SHP77 (cell line): ENCODE results near the gene TMTC4.
"Not testable (repeated sequence)": the region's sequence is repeated elsewhere in the genome, so short reads cannot be mapped to it uniquely, and the experiment has no call there.

Source experiments
- DNase-seq, 2 experiments: peaks; one replicate each; lab custom pipeline; 2025; lab: John Stamatoyannopoulos, UW

Gene TMTC4

DNA sequence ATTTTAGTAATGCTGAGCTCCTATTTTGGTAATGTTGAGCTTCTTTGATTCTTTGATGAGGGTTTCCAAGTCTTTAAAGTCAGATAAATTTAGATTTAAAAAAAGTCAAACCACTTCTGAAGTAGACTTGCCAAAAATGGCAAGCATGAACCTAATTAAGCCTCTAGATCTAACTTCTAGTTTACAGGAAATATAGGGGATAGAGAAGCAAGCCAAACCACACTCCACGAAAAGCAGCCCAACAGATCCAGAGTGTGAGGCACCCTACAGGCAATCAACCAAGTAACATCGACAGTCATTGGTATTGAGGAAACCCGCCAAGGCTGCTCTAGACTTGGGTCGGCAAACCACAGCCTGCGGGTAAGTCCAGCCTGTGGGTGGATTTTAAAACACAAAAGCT lies 89.7 kb downstream of the TMTC4 start:
- DNase-seq, result no peak

DNA sequence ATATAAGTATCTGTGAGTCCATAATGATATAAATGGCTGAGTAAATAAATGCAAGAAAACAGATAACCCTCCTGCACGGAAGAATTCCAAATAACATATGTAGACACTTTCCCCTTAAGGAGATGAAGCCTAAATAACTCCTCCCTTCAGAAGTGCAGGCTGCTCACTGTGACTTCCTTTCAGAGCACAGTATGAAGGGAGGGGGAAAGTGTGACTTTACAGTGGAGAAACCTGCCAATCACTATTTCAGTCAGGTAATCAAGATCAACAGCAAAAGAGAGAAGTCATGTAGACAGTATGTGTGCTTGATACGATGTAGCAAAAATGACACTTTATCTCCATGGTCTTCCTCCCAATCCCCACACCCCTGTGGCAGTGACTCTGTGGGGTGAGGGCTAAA lies 93.1 kb downstream of the TMTC4 start:
- DNase-seq, result no peak

DNA sequence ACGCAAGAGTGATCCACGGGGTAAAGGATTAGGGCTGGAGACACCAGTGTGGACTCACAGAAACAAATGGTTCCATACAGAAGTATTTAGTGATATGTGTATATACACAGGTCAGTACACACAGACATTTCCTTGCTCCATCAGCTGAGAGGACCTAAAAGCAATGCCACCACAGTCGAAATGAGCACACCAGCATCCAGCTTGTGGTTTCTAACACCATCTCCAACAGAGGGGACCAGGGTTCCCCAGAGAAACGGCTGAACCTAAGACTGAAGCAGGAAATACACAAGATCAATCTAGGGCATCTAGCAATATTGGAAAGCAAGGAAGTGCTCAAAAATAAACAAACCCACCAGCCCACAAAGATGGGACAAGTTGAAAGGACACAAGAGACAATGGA lies 93.6 kb downstream of the TMTC4 start:
- DNase-seq, result no peak

DNA sequence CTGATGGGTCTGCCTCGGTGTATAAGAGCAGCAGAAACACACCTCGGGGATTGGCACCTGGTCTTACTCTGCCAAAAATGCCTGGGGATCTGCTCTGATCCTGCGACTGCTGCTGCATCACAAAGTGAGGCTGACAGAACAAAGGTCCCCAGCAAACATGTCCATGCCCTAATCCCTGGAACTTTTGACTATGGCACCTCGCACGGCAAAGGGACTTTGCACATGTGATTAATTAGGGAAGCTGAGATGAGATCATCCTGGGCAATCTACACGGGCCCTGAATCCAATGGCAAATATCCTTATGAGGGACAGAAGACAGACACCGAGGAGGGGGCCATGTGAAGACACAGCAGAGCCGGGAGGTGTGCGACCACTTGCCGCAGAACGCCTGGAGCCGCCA lies 94.5 kb downstream of the TMTC4 start:
- no peak for DNase-seq

DNA sequence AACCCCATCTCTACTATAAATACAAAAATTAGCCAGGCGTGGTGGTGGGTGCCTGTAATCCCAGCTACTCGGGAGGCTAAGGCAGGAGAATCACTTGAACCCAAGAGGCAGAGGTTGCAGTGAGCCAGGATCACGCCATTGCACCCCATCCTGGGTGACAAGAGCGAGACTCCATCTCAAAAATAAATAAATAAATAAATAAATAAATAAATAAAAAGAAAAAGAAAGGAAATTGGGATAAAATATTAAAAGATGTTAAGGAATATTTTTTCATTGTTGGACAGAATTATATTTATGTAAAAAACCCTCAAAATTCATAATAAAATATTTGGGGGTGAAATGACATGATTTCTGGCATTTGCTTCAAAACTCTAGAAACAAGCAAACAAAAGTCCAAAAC lies 97.4 kb downstream of the TMTC4 start:
- not testable (repeated sequence) for DNase-seq

DNA sequence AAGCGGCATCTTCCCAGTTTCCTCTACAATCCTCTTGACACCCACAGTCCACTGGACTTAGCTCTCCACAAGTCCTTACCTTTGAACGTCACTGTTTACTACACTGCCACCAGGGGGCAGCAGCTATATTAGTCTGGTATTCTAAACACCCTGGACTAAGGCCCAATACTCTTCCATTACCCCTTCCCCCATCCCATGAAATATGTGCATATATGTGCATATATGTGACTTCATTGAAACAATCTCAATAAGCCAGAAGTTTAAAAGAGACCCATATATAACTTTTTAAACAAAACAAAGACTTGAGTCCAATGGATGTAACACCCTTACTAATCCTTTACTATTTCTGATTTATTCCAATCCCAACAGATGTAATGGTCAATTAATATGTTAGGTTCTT lies 101.5 kb downstream of the TMTC4 start:
- DNase-seq, result peak; percentile 83 to 86

DNA sequence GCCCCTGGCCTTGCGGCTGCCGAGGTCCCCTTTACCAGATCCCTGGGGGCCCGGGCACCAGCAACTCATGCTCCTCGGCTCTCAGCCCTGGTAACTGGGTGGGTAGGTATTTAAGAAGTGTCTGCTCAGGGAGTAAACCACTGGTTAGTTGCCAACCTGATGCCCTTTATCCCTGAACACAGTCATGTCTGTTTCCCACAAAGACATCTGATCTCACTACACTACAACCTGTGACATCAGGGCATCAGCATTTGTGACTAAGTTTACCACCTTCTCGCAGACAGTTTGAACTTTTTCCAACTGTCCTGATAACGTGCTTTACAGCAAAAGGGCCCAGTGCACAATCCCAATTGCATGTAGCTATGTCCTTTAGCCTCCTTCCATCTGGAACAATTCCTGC lies 108.1 kb downstream of the TMTC4 start:
- no peak for DNase-seq

DNA sequence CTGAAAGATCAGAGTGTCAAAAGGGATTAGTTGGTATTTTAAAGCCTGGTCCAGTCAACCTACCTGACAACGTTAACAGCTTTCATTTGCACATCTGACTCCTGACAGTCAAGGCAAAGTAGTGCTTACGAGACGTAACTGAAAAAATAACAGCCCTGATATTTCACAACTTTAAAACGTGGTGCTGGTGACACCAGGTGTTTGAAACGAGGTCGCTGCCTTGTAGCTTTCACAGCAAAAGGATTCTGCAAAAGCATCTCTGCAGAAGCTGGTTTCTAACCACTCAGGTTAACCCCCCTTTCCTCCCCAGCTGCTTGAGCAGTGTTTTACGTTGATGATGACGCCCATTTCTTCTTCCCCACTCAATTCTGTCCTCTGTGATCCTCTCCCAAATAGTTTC lies 109.3 kb downstream of the TMTC4 start:
- DNase-seq, result no peak

DNA sequence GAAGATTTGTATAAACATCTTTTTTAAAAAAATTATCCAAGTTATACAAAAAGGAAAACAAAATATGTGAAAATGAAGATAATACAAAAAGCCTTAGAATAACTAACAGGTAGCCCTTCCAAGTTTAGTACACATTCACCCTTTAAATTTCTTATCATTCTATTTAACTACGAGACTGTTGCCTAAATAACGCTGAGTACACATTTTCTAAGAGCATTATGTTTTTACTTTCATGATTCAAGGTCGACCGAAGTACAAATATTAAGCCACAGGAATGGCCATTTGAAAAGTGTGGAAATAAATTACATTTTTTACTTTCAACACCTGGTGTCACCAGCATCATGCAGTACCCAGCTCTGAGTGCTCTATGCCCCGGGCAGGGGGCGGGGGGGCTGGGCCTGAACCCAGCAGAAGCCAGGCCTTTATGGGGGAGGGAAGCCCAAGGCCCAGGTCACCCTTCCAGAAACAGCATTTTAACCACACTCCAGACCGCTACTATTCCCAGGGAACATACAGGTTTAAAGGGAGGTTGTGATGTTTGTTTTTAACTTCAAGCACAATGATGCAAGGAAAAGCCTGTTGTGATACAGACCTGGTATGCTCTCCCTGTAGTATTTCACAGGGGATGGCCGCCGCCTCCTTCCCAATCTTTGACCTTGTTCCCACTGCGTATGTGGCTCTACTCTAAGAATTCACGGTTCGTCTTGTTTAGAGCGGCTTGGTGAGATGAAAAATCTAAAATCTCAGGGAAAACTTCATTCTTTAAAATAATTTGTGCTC lies 110.0 kb downstream of the TMTC4 start:
- no peak for DNase-seq

DNA sequence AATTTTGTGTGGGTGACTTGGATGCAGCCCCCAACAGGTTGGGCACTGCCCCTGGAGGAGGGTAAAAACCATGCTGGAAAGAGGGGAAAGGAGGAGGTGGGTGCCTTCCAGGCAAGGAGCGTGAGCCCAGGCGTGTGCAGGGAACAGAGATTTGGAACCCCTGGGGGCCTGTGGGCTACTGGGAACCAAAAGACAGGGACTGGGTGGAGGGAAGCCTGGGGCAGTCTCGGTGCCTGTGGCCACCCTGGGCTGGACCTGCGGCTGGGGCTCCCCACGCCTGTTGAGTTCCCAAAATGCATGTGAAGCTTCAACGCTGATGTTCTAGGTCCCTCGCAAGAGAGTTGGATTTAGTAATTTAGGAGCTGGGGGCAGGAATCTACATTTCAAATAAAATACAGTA lies 110.8 kb downstream of the TMTC4 start:
- no peak for DNase-seq

DNA sequence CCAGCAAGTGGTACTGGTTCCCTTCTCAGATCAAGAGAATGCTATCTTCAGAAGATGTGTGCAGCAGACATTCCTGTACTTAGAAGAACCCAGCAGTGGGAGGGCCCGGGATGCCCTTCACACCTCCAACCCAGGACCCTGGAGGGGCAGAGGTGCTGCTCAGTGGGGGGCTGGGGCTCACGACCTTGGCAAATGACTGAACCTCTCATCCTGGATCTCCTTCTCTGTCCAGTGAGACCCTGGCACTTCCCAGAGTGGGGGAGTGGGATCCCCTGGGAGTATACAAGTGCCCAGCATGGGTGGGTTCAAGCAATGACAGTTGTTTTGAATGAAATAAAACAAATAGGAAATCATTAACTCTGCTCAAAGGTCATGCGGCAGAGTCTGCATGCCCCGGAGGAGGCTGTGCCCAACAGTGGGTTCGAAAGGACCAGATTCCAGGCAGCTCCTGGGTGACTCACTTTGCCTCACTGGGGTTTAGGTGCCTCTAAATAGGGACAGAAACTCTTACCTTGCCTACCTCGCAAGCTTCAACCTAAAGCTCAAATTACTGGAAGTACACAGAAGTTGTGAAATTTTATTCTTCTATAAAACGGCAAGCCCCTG lies 112.9 kb downstream of the TMTC4 start:
- DNase-seq, result no peak

DNA sequence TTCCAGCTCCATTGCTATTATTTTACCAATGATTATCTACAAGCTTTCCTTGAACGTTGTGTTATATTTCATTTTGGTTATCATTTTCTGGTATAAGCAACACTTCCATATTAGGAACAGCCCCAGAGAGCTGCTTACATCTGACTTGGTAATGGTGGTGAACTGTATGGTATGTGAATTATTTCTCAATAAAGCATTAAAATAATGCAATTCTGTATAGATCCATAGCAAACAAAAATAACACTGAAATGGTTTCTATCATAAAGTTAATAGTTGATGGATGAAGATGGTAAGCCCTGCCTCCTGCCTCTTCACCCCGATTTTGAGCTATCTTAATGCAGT lies 113.5 kb downstream of the TMTC4 start:
- DNase-seq, result no peak

DNA sequence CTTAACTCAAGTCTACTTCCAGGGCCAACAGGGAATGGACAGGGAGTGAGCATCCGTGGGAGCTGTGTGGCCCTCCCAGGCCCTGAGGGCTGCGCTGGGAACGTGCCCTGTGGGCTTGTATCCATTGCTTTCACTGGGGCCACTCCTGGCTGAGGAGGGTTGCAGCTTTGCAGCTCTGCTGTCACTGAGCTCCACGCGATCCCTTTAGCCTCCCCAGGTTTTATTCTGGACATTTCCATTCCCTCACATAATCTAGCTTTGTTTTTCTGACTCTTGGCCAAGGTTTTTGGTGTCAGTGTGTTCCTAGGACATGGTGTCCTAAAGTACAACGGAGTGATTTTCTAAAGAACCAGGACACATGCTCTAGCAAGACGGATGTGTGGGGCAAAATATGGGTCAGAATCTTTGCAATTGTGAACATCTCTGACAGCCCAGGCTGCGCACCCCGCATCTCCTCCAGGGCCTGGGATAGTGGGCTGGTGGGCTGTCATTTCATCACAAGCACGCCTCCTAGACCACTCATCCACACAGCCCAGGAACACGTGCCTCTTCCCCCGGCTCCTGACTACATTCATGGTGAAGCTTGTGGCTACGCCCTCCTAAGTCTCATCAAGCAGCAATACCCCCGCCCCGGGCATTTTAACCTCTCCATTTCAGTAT lies 114.0 kb downstream of the TMTC4 start:
- DNase-seq, result no peak

DNA sequence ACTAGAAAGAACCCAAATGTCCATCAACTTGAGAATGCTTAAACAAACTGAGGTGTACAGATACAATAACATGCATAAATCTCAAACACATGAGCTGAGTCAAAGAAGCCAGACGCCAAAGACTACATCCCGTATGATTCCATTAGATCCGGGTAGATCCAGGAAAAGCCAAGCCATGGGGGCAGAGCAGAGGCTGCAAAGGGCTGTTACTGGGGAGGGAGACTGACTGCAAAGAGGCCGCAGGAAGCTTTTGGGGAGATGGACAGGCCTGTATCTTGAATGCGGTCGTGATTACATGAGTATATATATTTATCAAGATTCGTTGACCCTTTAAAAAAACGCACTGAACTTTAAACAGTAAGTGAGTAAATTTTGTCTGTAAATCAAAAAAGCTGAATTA lies 114.7 kb downstream of the TMTC4 start:
- DNase-seq, result no peak
